K562 (cell line): ENCODE results near the gene IL20RB. TPM values are rescaled to one million over a fixed set of nuclear protein-coding genes. Genes with fewer than 3 reads are reported as not detected.

Experiments used
- ATAC-seq: fragments of 200-7000 bp; cut with Tn5 transposase; 3 replicates; pipeline ENCODE4 v1.9.1; 2020; ENCODE audit warnings: moderate library complexity
- BruUV-seq: library from RNA; stranded (reverse); fragments of 400-500 nt; replicated peaks from 2 replicates; lab custom pipeline; 2021; lab: Mats Ljungman, UMichigan
- CTCF ChIA-PET: fragments of 300-600 bp; formaldehyde crosslinking; extraction: SDS; loops from one replicate; lab custom pipeline; 2021; ENCODE audit warnings: low intra/inter-chr PET ratio; lab: Yijun Ruan, JAX
- POLR2A ChIA-PET: fragments of 300-600, 350-650 bp; sonication (Branson Sonifier 250); formaldehyde crosslinking; extraction: SDS; loops from one replicate; lab custom pipeline; 2021; ENCODE audit warnings: antibody characterized with exemption, inconsistent platforms; lab: Yijun Ruan, JAX
- DNase-seq, 4 experiments: peaks; one replicate each; pipeline versions ENCODE4 v3.0.0 to v3.0.0-alpha.2; 2011 to 2018; ENCODE audit warnings: low spot score in 3 of 4, mixed read lengths in 3 of 4; ENCODE audit errors: extremely low read depth in 1 of 4
- FAIRE-seq: peaks from 2 replicates; lab custom pipeline; 2011; peaks lifted over from hg19 to GRCh38; lab: Jason Lieb, UNC
- H2AFZ ChIP-seq: 2 replicates; pipeline ENCODE4 v1.6.0; 2011; ENCODE audit warnings: low read depth, low read length, control low read depth, inconsistent platforms
- H3K27ac ChIP-seq: fragments of 200-600 bp; 3 replicates; pipeline ENCODE4 v1.8.0; 2011; ENCODE audit warnings: low read depth, mild to moderate bottlenecking, control low read depth, inconsistent platforms, low read length, moderate library complexity, mixed read lengths; ENCODE audit errors: extremely low read depth
- H3K27me3 ChIP-seq, 2 experiments: fragments of 300-600 bp in 1 of 2; 2 replicates in 1 of 2; 3 replicates in 1 of 2; pipeline versions ENCODE4 v1.6.0 to v1.8.0; 2011; ENCODE audit warnings: inconsistent platforms in 2 of 2, low read length in 2 of 2, mild to moderate bottlenecking in 1 of 2, mixed read lengths in 1 of 2, moderate library complexity in 1 of 2; ENCODE audit not compliant: control insufficient read depth in 2 of 2, insufficient read depth in 2 of 2
- H3K36me3 ChIP-seq: fragments of 300-600 bp; 3 replicates; pipeline ENCODE4 v1.8.0; 2011; ENCODE audit warnings: mild to moderate bottlenecking, low read length, inconsistent platforms; ENCODE audit not compliant: control insufficient read depth, insufficient read depth
- H3K4me1 ChIP-seq, 2 experiments: fragments of 200-600 bp in 1 of 2; replicated peaks in 1 of 2; 2 replicates in 1 of 2; 3 replicates in 1 of 2; pipeline versions ENCODE4 v1.5.1 to v1.8.0; 2011; ENCODE audit warnings: inconsistent platforms in 2 of 2, low read length in 2 of 2, mild to moderate bottlenecking in 1 of 2, mixed read lengths in 1 of 2, moderate library complexity in 1 of 2; ENCODE audit not compliant: control insufficient read depth in 2 of 2, insufficient read depth in 2 of 2
- H3K4me2 ChIP-seq: 2 replicates; pipeline ENCODE4 v1.6.1; 2011; ENCODE audit warnings: low read length, control low read depth, inconsistent platforms, mixed read lengths; ENCODE audit not compliant: insufficient read depth
- H3K4me3 ChIP-seq: fragments of 200-600 bp; sonication (generic), shearing (Covaris generic); 2 replicates; pipeline ENCODE4 v1.5.1; 2016; ENCODE audit warnings: control low read depth, inconsistent platforms
- H3K79me2 ChIP-seq: fragments of 200-600 bp; 3 replicates; pipeline ENCODE4 v1.8.0; 2011; ENCODE audit warnings: low read length, inconsistent platforms; ENCODE audit not compliant: control insufficient read depth, insufficient read depth
- H3K9ac ChIP-seq, 2 experiments: 2 replicates each; pipeline versions ENCODE4 v1.6.0 to v1.6.1; 2011; ENCODE audit warnings: low read depth in 2 of 2, low read length in 2 of 2, control low read depth in 1 of 2, inconsistent platforms in 1 of 2, mild to moderate bottlenecking in 1 of 2, mixed read lengths in 1 of 2; ENCODE audit not compliant: insufficient read depth in 1 of 2
- H3K9me1 ChIP-seq: one replicate; pipeline ENCODE4 v1.6.0; 2011; ENCODE audit warnings: inconsistent platforms, mild to moderate bottlenecking, low read length, moderate library complexity; ENCODE audit not compliant: control insufficient read depth, insufficient read depth
- H3K9me3 ChIP-seq: replicated peaks from 2 replicates; pipeline ENCODE4 v1.5.1; 2011; ENCODE audit warnings: low read depth, low read length, inconsistent platforms; ENCODE audit not compliant: control insufficient read depth, insufficient read depth
- H4K20me1 ChIP-seq: replicated peaks from 2 replicates; pipeline ENCODE4 v1.6.1; 2011; ENCODE audit warnings: low read length, inconsistent platforms, mixed read lengths; ENCODE audit not compliant: control insufficient read depth, insufficient read depth
- BDP1 ChIP-seq: IDR thresholded peaks from 3 replicates; pipeline ENCODE4 v1.6.1; 2011; ENCODE audit not compliant: insufficient read length, insufficient read depth
- CHCHD3 ChIP-seq: fragments of 250-450 bp; sonication (Bioruptor Pico); IDR thresholded peaks from 2 replicates; pipeline ENCODE4 v2.1.2; 2022; ENCODE audit warnings: mild to moderate bottlenecking
- FOXP1 ChIP-seq: sonication (generic); formaldehyde crosslinking; IDR thresholded peaks from 2 replicates; pipeline ENCODE4 v1.8.0; 2022; ENCODE audit warnings: mild to moderate bottlenecking, missing genetic modification reagents
- GATAD2A ChIP-seq: fragments of 450-650 bp; IDR thresholded peaks from 2 replicates; pipeline ENCODE4 v1.6.1; 2017
- GTF2E2 ChIP-seq: fragments of 200-800 bp; sonication (Bioruptor generic); IDR thresholded peaks from 2 replicates; pipeline ENCODE4 v1.6.1; 2016; ENCODE audit warnings: missing genetic modification characterization, missing compliant biosample characterization
- HNRNPK ChIP-seq: fragments of 200-400 bp; formaldehyde crosslinking; IDR thresholded peaks from one replicate; pipeline ENCODE4 v1.6.1; 2018; ENCODE audit warnings: mild to moderate bottlenecking, low read depth, low read length; ENCODE audit not compliant: poor library complexity, severe bottlenecking
- ID3 ChIP-seq, 2 experiments: fragments of 250-450 bp in 1 of 2; fragments of 450-650 bp in 1 of 2; sonication (Bioruptor Pico) in 1 of 2; IDR thresholded peaks; 2 replicates each; pipeline versions ENCODE4 v1.6.1 to v1.8.0; 2016 to 2021; ENCODE audit warnings: mild to moderate bottlenecking in 2 of 2, moderate library complexity in 2 of 2, missing compliant biosample characterization in 1 of 2, missing genetic modification characterization in 1 of 2
- IRF9 ChIP-seq: fragments of 450-650 bp; IDR thresholded peaks from 2 replicates; pipeline ENCODE4 v1.6.1; 2016; ENCODE audit warnings: missing biosample characterization, missing genetic modification characterization
- MCM3 ChIP-seq: fragments of 450-650 bp; IDR thresholded peaks from 2 replicates; pipeline ENCODE4 v1.6.1; 2016
- MEF2A ChIP-seq: IDR thresholded peaks from 2 replicates; pipeline ENCODE4 v1.6.1; 2011; ENCODE audit warnings: low read depth, mild to moderate bottlenecking, low read length, moderate library complexity; ENCODE audit not compliant: control insufficient read depth
- MYNN ChIP-seq, 2 experiments: sonication (generic); formaldehyde crosslinking in 1 of 2; IDR thresholded peaks; 2 replicates each; pipeline versions ENCODE4 v1.5.0 to v1.6.1; 2016 to 2020; ENCODE audit warnings: antibody characterized with exemption in 1 of 2, missing genetic modification reagents in 1 of 2
- SLC30A9 ChIP-seq: fragments of 250-450 bp; sonication (Bioruptor Pico); IDR thresholded peaks from 2 replicates; pipeline ENCODE4 v1.8.0; 2022; ENCODE audit warnings: mild to moderate bottlenecking, moderate library complexity
- TAF9B ChIP-seq: fragments of 450-650 bp; IDR thresholded peaks from 2 replicates; pipeline ENCODE4 v1.6.1; 2018; ENCODE audit warnings: mild to moderate bottlenecking; ENCODE audit not compliant: partially characterized antibody
- THAP12 ChIP-seq: fragments of 250-450 bp; sonication (Bioruptor Pico); IDR thresholded peaks from 2 replicates; pipeline ENCODE4 v1.9.0; 2021; ENCODE audit warnings: mild to moderate bottlenecking, inconsistent platforms
- ZC3H11A ChIP-seq: IDR thresholded peaks from 2 replicates; pipeline ENCODE4 v1.6.1; 2012; ENCODE audit warnings: low read depth, low read length, improper control_type of control experiment
- ZC3H8 ChIP-seq: fragments of 450-650 bp; IDR thresholded peaks from 2 replicates; pipeline ENCODE4 v1.6.1; 2017
- ZFPM2 ChIP-seq: fragments of 250-450 bp; sonication (Bioruptor Pico); IDR thresholded peaks from 2 replicates; pipeline ENCODE4 v1.5.1; 2022; ENCODE audit warnings: mild to moderate bottlenecking
- WGBS: fragments of 100-300 bp; shearing (Covaris generic); methylation state at CpG from one replicate; pipeline ENCODE4 v1.1.6; 2016; ENCODE audit warnings: low coverage, mixed read lengths; ENCODE audit not compliant: insufficient coverage; ENCODE audit errors: missing lambda C conversion rate; 5-methylcytosine and 5-hydroxymethylcytosine counted together
- in situ Hi-C: fragments of 300-500 bp; cut with MboI; formaldehyde crosslinking; loops from 4 replicates; pipeline ENCODE4 v1.15.0; 2018; ENCODE audit warnings: inconsistent platforms, mixed read lengths
- intact Hi-C: fragments of 100-400 bp; cut with micrococcal nuclease; formaldehyde crosslinking; loops from 2 replicates; pipeline ENCODE4 v1.14.2; 2022
- polyA plus RNA-seq, 8 experiments: library from polyadenylated mRNA; depleted of rRNA in 4 of 8; stranded (reverse) in 5 of 8; unstranded in 3 of 8; fragments of >200 nt; fragmentation: Nextera tagmentation in 2 of 8; fragmentation: Illumina TruSeq in 1 of 8; extraction: Ambion mirVana in 2 of 8; extraction: Trizol in 1 of 8; gene quantifications; 2 replicates each; pipeline versions ENCODE4 v1.2.1 to v1.2.3, GENCODE V29; 2011 to 2014; ENCODE audit warnings: inconsistent platforms in 1 of 8, missing spikeins in 1 of 8
- total RNA-seq, 7 experiments: library from RNA; depleted of rRNA in 6 of 7; stranded (reverse); fragments of >200 nt in 6 of 7; fragmentation: Illumina TruSeq in 2 of 7; extraction: Trizol in 2 of 7; gene quantifications; 2 replicates each; pipeline versions ENCODE4 v1.2.1 to v1.2.3, GENCODE V29; 2011 to 2021; ENCODE audit warnings: low replicate concordance in 1 of 7

The IL20RB gene
- total and polyA plus RNA-seq, 9 of the 15 experiments (the other 6 are each of a cell fraction or from before 2014, with no cell fraction given) = 0.77 to 9.9 (median 6.1) TPM

GRCh38 chr3:136913168-136913567, 44.6 kb upstream of the IL20RB start (continued):
- no peak for TF ChIP-seq SLC30A9 (CRISPR knock-in tag)
- no peak for TF ChIP-seq IRF9 (tag)
- no peak for TF ChIP-seq ZFPM2 (CRISPR knock-in tag)

DNA sequence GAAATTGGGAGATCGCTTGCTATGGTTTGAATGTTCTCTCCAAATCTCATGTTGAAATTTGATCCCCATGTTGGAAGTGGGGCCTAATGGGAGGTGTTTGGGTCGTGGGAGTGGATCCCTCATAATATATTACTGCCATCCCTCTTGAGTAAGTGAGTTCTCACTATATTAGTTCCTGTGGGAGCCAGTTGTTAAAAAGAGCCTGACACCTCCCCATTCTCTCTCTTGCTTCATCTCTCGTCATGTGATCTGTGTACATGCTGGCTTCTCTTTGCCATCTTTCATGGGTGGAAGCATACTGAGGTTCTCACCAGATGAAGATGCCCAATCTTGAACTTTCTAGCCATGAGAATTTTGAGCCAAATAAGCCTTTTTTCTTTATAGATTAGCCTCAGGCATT, 43.0 kb upstream of the IL20RB start:
- Histone ChIP-seq H2AFZ (no peak overlapping the region), H3K4me2 (no peak overlapping the region), H3K27ac (peak overlapping the region; percentile 46; the same call in 1 of the 3 replicates), H3K4me1 (peaks cover 3 to 11% of the 10 kb centered on the region in 2 experiments; a peak in 2 of 5 replicates), H4K20me1 (no peaks in the 10 kb centered on the region), H3K9me1 (no peaks in the 10 kb centered on the region), H3K27me3 (no peaks in the 10 kb centered on the region), H3K79me2 (peaks cover 95% of the 10 kb centered on the region), H3K36me3 (no peaks in the 10 kb centered on the region), H3K9me3 (no peaks in the 10 kb centered on the region)
- FAIRE-seq (no peak), DNase-seq (peak in 1 of 4 experiments; percentile 20), ATAC-seq (no peak)
- in situ Hi-C loops = no loop called here
- intact Hi-C loops = no loop called here
- CTCF ChIA-PET = no interaction called here
- WGBS = 43% methylated on average over 3 of the region's 3 CpGs
- no peak for TF ChIP-seq CHCHD3 (CRISPR knock-in tag)
- no peak for TF ChIP-seq FOXP1
- TF ChIP-seq ZC3H11A = no peak
- TF ChIP-seq THAP12 (CRISPR knock-in tag) = no peak
- TF ChIP-seq MEF2A = no peak
- TF ChIP-seq ID3 (CRISPR knock-in tag; IDR thresholded peaks at IDR 0.05) = no peak
- no peak for TF ChIP-seq ID3 (tag; IDR thresholded peaks at IDR 0.05)
- TF ChIP-seq HNRNPK = no peak
- no peak for TF ChIP-seq MCM3
- TF ChIP-seq BDP1 = no peak
- no peak for TF ChIP-seq TAF9B
- no peak for TF ChIP-seq ZC3H8
- TF ChIP-seq GATAD2A = no peak
- TF ChIP-seq GTF2E2 (tag) = no peak
- TF ChIP-seq MYNN (IDR thresholded peaks at IDR 0.05) = no peak
- TF ChIP-seq MYNN (CRISPR knock-in tag; IDR thresholded peaks at IDR 0.05) = no peak
- TF ChIP-seq, all 486 proteins: peak for 0
- POLR2A ChIA-PET = interaction anchor here (0.6 kb wide), 1 partner anchor 43 kb away, joined by 3 read pairs; no protein-coding TSS in a partner anchor
- Histone ChIP-seq H3K9ac (no peak overlapping the region), H3K4me3 (no peak overlapping the region)
- no TSS peak for BruUV-seq
